Tibial nerve (tissue), 3 donors: ENCODE data around the gene CLEC5A.

Experiments used
- POLR2A ChIP-seq, 2 donors: fragments of 450-650 bp; IDR thresholded peaks; one replicate each; pipeline ENCODE4 v1.6.1; 2017; ENCODE audit warnings: antibody characterized with exemption in 2 of 2, mild to moderate bottlenecking in 2 of 2, moderate library complexity in 2 of 2
- TF ChIP-seq, protein P1 (sequence below), 5 experiments: fragments of 200-600 bp in 3 of 5; fragments of 450-650 bp in 2 of 5; sonication (generic) in 3 of 5; IDR thresholded peaks; one replicate each; pipeline ENCODE4 v1.5.1; 2016 to 2019; ENCODE audit warnings: antibody characterized with exemption in 5 of 5, mild to moderate bottlenecking in 3 of 5, moderate library complexity in 2 of 5

DNA sequence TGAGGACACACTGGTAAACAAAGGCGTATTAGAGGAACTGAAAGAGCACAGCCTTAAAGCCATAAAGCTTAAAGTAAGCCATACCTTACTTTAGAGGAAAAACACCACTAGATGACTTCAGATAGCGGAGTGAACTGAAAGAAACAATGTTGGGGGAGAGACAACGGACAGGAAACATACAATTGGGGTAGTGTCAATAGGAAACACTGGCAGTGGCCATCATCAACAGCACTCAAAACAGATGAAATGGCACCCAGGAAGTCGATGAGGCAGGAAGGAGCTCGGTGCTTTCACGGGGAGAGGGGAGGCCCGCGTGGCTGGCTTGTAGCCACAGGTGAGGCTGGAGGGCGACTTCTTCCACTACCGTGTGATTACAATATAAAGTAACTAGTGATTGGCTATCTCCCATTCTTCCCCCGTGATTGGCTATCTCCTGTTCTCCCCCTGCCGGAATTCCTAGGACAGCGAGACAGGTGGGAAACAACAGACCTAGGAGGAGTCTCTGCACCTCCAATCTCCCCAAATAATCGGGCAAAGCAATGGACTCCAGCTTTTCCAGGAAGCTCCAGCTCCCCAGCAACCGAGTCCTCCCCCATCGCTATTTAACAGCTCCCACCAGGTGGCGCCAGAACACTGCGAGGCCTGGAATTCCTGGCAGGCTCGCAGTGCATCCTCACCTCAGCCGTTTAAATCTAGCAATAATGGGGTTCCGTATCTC lies 29.2 kb upstream of the CLEC5A start:
- TF ChIP-seq, protein P1, sequence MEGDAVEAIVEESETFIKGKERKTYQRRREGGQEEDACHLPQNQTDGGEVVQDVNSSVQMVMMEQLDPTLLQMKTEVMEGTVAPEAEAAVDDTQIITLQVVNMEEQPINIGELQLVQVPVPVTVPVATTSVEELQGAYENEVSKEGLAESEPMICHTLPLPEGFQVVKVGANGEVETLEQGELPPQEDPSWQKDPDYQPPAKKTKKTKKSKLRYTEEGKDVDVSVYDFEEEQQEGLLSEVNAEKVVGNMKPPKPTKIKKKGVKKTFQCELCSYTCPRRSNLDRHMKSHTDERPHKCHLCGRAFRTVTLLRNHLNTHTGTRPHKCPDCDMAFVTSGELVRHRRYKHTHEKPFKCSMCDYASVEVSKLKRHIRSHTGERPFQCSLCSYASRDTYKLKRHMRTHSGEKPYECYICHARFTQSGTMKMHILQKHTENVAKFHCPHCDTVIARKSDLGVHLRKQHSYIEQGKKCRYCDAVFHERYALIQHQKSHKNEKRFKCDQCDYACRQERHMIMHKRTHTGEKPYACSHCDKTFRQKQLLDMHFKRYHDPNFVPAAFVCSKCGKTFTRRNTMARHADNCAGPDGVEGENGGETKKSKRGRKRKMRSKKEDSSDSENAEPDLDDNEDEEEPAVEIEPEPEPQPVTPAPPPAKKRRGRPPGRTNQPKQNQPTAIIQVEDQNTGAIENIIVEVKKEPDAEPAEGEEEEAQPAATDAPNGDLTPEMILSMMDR (IDR thresholded peaks at IDR 0.05): peak; percentile 46 to 69 (median 62)
- TF ChIP-seq POLR2A (IDR thresholded peaks at IDR 0.05): no peak
